RWPE2 (cell line): ENCODE data around the gene RAD52.
A peak's percentile ranks its signal among the peaks of the same experiment; 100 is the strongest.

Experiments used
- ATAC-seq: fragments of 200-7000 bp; cut with Tn5 transposase; 3 replicates; pipeline ENCODE4 v1.9.1; 2021; ENCODE audit warnings: low read depth
- DNase-seq: peaks from one replicate; pipeline ENCODE4 v3.0.0-alpha.2; 2020; ENCODE audit warnings: low spot score
- H3K27ac ChIP-seq: fragments of 450-650 bp; 2 replicates; pipeline ENCODE4 v1.5.1; 2017; ENCODE audit warnings: mild to moderate bottlenecking; ENCODE audit not compliant: poor library complexity, severe bottlenecking
- H3K27me3 ChIP-seq: fragments of 250-450 bp; sonication (Bioruptor Pico); 2 replicates; pipeline ENCODE4 v1.5.1; 2021; ENCODE audit warnings: mild to moderate bottlenecking, moderate library complexity; ENCODE audit not compliant: insufficient read depth, poor library complexity, severe bottlenecking
- H3K36me3 ChIP-seq: fragments of 250-450 bp; sonication (Bioruptor Pico); 2 replicates; pipeline ENCODE4 v1.5.1; 2020; ENCODE audit warnings: low read depth, mild to moderate bottlenecking, moderate library complexity
- H3K4me1 ChIP-seq: fragments of 250-450 bp; sonication (Bioruptor Pico); 2 replicates; pipeline ENCODE4 v1.5.1; 2021; ENCODE audit warnings: mild to moderate bottlenecking, moderate library complexity; ENCODE audit not compliant: insufficient read depth, poor library complexity, severe bottlenecking
- H3K4me3 ChIP-seq: fragments of 250-450 bp; sonication (Bioruptor Pico); 2 replicates; pipeline ENCODE4 v1.5.1; 2021; ENCODE audit warnings: mild to moderate bottlenecking, moderate library complexity; ENCODE audit not compliant: severe bottlenecking
- H3K9me3 ChIP-seq: fragments of 250-450 bp; sonication (Bioruptor Pico); 2 replicates; pipeline ENCODE4 v1.5.1; 2021; ENCODE audit warnings: mild to moderate bottlenecking, moderate library complexity; ENCODE audit not compliant: severe bottlenecking
- TF ChIP-seq, protein P1 (sequence below): fragments of 450-650 bp; IDR thresholded peaks from one replicate; pipeline ENCODE4 v1.5.1; 2017; ENCODE audit warnings: mild to moderate bottlenecking, moderate library complexity; ENCODE audit not compliant: poor library complexity, severe bottlenecking

RAD52 gene

DNA sequence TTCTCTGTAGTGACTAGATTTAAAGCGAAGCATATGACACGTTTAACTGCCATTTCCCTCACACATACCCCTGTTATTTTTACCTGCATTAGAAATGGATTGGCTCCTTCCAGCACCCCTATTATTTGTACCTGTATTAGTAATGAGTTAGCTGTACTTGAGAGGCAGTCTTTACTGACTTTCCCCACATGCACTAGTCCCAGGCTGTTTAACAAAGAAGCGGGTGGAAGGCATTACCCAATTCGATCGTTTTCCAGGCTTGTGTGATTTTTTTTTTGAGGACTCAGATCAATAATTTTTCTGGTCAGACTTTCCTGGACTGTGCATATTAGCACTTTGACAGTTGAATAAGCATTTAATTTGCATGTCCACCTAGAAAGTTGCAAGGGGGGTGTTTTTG is 46.4 kb downstream of the RAD52 start:
- Histone ChIP-seq H3K4me3 (no peak overlapping the region), H3K36me3 (peaks cover 90% of the 10 kb centered on the region), H3K27me3 (no peaks in the 10 kb centered on the region), H3K4me1 (peaks cover under 1% of the 10 kb centered on the region), H3K9me3 (no peaks in the 10 kb centered on the region), H3K27ac (no peak overlapping the region)
- DNase-seq = no peak
- no peak for ATAC-seq
- TF ChIP-seq, protein P1, sequence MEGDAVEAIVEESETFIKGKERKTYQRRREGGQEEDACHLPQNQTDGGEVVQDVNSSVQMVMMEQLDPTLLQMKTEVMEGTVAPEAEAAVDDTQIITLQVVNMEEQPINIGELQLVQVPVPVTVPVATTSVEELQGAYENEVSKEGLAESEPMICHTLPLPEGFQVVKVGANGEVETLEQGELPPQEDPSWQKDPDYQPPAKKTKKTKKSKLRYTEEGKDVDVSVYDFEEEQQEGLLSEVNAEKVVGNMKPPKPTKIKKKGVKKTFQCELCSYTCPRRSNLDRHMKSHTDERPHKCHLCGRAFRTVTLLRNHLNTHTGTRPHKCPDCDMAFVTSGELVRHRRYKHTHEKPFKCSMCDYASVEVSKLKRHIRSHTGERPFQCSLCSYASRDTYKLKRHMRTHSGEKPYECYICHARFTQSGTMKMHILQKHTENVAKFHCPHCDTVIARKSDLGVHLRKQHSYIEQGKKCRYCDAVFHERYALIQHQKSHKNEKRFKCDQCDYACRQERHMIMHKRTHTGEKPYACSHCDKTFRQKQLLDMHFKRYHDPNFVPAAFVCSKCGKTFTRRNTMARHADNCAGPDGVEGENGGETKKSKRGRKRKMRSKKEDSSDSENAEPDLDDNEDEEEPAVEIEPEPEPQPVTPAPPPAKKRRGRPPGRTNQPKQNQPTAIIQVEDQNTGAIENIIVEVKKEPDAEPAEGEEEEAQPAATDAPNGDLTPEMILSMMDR = no peak

DNA sequence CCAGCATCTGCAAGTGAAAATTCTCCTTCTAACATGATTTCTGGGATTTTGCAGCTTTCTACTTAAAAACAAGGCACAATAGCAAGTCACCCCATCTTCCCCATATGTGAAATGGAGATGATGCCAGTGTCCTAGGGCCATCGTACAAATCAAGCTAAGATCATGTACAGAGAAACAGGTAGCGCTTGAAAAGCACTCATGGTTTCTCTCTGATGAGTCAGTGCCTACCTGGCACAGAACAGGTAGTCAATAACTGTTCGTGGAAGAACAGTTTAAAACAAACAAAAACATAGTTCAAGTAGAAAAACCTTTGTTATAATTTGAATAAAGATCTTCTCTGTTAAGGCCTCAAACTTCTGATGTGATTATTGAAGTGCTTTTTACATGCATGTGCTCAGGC is 46.9 kb downstream of the RAD52 start:
- Histone ChIP-seq H3K4me3 (no peak overlapping the region), H3K27ac (no peak overlapping the region), H3K36me3 (peaks cover 90% of the 10 kb centered on the region), H3K27me3 (no peaks in the 10 kb centered on the region), H3K9me3 (no peaks in the 10 kb centered on the region), H3K4me1 (peaks cover 5% of the 10 kb centered on the region)
- TF ChIP-seq, protein P1 = no peak
- DNase-seq = no peak
- no peak for ATAC-seq

DNA sequence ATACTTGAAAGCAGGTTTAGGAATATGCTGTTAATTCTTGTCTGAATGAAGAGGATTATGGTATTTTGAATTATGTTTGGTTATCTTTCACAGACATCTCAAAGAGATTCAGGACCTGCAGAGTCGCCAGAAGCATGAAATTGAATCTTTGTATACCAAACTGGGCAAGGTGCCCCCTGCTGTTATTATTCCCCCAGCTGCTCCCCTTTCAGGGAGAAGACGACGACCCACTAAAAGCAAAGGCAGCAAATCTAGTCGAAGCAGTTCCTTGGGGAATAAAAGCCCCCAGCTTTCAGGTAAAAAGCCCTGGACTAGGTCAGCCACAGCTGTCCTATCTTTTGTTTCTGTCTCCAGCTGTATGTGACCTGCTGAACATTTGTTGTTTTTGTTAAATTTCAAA is 52.1 kb downstream of the RAD52 start:
- Histone ChIP-seq H3K36me3 (peaks cover 92% of the 10 kb centered on the region), H3K27ac (no peak overlapping the region), H3K27me3 (no peaks in the 10 kb centered on the region), H3K4me3 (no peak overlapping the region), H3K9me3 (no peaks in the 10 kb centered on the region), H3K4me1 (peaks cover 5% of the 10 kb centered on the region)
- ATAC-seq = no peak
- no peak for DNase-seq
- TF ChIP-seq, protein P1 = no peak

DNA sequence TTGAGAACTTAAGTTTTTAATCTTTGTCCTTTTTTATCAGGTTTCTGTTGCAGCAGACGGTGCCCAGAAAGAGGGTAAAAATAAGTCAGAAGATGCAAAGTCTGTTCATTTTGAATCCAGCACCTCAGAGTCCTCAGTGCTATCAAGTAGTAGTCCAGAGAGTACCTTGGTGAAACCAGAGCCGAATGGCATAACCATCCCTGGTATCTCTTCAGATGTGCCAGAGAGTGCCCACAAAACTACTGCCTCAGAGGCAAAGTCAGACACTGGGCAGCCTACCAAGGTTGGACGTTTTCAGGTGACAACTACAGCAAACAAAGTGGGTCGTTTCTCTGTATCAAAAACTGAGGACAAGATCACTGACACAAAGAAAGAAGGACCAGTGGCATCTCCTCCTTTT is 53.5 kb downstream of the RAD52 start:
- DNase-seq (no peak), ATAC-seq (peak; percentile 14; the same call in 1 of the 3 replicates)
- Histone ChIP-seq H3K4me3 (no peak overlapping the region), H3K9me3 (no peaks in the 10 kb centered on the region), H3K36me3 (peaks cover 87% of the 10 kb centered on the region), H3K27ac (no peak overlapping the region), H3K27me3 (no peaks in the 10 kb centered on the region), H3K4me1 (peaks cover 5% of the 10 kb centered on the region)
- TF ChIP-seq, protein P1 = no peak

DNA sequence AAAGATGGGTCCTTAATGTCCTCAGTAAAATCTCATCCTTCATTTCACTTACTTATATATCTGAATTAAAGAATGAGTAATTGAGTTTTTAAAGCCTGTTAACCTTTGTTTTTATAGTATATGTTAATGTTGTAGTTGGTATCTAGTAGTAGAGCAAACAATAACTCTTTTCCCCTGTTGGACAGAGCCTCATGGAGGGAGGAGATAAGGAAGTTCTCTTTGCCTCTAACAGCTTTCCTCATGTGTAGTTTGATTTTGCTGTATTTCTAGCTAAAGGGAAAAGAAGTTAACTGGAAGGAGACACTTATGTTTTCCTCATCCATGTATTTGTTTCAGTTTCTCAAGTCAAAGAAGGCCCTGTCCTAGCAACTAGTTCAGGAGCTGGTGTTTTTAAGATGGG is 55.3 kb downstream of the RAD52 start:
- H3K4me1 ChIP-seq = peaks cover 5% of the 10 kb centered on the region
- DNase-seq = no peak
- H3K27me3 ChIP-seq = no peaks in the 10 kb centered on the region
- TF ChIP-seq, protein P1 = no peak
- no peaks in the 10 kb centered on the region for H3K9me3 ChIP-seq
- no peak overlapping the region for H3K4me3 ChIP-seq
- no peak for ATAC-seq
- no peak overlapping the region for H3K27ac ChIP-seq
- peaks cover 89% of the 10 kb centered on the region for H3K36me3 ChIP-seq
